HG02798 (cell line): Measurements from ENCODE around the gene NPHP4.
"Not testable (repeated sequence)": the region's sequence is repeated elsewhere in the genome, so short reads cannot be mapped to it uniquely, and the experiment has no call there.

ENCODE experiments used
- ATAC-seq: cut with Tn5 transposase; IDR thresholded peaks from one replicate; pipeline ENCODE4 v1.9.1; 2021; ENCODE audit warnings: mild to moderate bottlenecking; ENCODE audit not compliant: unreplicated experiment, poor library complexity

Gene NPHP4

DNA sequence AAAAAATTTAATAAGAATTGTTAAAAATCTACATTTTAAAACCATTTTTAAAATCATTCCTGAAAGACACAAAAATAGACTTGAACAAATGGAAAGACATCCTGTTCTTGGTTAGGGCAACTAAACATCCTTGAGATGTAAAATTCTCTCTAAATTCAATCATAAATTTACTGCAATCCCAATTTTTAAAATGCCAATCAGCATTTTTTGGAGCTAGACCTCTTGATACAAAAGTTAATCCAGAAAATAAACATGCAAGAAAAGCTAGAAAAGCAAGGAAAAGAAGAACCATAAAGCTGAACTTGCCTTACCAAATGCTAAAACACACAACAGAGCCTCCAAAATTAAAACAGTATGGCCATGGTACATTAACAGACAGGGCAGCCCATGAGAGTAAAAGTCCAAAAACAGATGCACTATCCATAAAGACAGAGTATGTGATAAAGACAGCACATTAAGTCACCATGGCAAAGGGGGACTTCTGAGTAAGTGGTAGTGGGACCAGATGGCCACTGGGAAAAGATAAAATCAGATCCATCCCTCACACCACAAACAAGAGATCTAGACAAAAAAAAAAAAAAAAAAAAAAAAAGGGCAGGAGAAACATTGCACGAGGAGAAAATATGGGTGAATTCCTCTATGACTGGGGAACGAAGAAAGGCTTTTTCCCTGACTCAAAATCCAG lies 51.4 kb downstream of the NPHP4 start:
- no peak for ATAC-seq

DNA sequence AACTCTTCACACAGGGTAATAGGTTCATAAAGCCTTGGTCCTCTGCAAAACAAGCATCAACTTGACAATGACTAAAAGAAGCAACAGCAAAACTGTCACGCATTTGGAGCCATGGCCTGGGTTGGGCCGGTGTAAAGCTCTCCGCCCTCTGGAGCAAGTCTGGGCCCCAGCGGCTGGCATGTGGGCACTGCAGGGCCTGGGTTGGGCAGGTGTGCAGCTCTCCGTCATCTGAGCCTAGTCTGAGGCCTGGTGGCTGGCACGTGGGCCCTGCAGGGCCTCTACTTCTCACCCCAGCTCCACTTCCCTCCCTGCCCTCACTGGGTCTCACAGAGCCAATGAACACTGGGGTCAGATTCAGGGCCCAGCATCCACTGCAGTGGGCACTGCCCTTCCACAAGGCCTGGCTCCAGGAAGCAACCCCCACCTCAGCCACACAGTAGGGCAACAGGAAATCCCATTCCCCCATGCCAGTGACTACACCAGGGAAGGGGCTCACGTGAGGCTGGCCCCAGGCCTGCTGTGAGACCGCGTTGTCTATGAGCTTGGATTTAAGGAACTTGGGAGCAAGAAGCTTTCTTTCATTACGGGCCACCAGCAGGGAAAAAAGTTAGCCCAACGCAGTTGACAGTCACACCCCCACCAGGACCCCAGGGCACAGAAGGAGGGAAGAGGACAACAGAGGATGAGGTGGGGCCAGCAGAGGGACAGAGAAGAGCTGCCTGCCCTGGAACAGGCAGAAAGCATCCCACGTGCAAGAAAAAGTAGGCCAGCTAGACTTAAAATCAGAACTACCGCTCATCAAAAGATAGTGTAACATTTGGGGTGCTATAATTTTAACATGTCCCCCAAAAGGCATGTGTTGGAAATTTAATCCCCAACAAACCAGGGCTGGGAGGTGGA lies 52.7 kb downstream of the NPHP4 start:
- no peak for ATAC-seq

DNA sequence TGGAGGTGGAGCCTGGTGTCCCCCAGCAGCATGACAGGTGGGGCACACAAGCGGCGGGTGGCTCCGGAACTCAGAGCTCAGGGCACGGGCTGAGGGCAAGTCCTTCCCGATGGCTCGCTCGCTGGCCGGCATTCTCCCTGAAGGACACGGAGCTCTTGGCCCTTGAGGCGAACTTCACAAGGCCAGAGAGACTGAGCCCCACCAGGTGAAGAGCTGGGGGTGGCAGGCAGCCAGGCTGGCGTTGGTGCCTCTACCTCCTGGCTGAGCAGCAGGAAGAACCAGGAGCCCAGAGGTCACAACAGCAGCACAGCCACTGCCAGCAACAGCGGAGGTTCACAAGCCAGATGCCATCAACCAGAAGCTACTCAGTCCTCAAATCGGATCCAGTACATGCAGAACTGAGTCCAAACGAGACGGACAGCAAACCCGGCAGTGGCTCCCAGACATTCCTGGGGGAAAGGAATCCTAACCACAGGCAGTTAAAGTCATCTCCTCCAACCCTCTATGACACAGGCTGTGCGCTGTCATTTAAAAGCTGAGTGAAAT lies 54.1 kb downstream of the NPHP4 start:
- ATAC-seq: no peak

DNA sequence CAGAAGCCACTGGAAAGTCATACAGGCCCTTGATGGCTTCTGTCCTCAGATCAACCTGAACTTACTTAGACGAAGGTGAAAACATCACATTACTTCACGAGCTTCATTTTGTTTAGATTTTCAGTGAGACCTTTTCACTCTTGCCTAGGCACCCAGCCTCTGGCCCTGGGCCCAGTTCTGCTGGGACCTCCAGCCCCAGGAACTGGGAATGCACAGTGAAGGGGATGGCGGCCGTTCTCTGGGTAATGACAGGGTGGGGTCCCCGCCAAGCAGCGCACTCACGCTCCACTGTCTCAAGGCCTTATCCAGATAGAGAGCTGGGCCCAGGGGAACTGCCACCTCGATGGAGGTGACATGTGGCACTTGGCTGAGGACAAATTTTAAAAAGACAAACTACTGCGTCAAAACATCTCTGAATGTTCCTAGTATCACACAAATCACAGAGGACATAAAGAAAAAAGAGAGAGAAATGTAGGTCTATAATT lies 54.8 kb downstream of the NPHP4 start:
- ATAC-seq: no peak

DNA sequence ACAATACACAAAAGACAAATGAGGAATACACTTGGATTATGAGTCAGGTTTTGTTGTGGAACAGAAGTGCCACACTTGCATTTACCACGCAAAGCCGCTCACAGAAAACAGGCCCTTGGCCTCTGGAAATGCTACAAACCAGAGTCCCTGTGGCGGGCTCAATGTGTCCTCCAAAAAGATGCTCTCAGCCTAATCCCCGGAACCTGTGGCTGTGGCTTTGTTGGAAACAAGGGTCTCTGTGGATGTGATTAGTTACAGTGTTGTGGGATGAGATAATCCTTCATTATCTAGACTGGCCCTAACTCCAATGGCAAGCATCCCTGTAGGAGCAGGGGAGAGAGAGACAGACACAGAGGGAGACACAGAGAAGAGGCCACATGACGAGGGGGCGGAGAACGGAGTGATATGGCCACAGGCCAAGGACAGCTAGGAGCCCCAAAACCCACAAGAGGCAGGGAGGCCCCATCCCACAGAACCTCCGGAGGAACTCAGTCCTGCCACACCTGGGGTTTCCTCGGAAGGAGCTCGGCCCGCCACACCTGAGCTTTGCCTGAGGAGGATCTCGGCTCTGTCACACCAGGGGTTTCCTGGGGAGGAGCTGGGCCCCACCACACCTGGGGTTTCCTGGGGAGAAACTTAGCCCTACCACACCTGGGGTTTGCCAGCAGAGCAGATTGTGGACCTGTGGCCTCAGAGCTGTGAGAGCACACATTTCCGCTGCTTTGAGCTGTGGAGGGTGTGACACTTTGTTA lies 55.4 kb downstream of the NPHP4 start:
- ATAC-seq: no peak

DNA sequence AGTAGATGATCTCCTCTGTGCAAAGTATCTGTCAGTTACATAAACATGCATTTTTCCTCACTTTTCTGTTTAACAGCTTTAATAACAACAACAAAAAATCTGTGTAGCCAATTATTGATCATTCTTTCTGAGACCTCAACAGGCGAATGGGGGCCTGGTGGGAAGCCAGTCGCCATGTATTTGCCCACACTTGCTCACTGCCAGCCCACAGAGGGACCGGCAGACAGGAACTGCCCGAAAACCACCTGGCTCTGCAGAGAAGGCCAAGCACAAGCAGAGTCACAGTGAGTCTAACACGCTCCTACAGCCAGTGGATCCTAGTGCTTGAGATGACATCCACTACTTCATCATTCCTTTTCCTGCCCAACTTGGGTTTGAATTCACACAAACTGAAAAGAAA lies 56.1 kb downstream of the NPHP4 start:
- no peak for ATAC-seq

DNA sequence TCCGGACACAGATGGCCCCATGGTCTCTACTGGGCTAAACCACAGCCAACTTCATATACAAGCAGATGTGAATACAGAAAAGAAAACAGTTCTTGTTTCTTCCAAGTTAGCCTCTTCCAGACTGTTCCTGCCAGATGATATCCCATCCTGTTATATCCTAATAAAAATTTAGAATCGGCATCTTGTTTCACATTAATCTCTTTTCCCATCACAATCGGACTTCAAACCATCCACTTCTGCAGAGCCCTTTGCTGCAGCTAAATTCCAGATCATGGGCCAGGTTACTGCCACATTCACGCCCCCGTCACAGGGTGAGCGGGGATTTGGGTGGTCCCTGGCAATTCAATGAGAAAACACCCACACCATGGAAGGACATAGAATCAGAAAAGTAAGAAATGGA lies 57.2 kb downstream of the NPHP4 start:
- no peak for ATAC-seq

DNA sequence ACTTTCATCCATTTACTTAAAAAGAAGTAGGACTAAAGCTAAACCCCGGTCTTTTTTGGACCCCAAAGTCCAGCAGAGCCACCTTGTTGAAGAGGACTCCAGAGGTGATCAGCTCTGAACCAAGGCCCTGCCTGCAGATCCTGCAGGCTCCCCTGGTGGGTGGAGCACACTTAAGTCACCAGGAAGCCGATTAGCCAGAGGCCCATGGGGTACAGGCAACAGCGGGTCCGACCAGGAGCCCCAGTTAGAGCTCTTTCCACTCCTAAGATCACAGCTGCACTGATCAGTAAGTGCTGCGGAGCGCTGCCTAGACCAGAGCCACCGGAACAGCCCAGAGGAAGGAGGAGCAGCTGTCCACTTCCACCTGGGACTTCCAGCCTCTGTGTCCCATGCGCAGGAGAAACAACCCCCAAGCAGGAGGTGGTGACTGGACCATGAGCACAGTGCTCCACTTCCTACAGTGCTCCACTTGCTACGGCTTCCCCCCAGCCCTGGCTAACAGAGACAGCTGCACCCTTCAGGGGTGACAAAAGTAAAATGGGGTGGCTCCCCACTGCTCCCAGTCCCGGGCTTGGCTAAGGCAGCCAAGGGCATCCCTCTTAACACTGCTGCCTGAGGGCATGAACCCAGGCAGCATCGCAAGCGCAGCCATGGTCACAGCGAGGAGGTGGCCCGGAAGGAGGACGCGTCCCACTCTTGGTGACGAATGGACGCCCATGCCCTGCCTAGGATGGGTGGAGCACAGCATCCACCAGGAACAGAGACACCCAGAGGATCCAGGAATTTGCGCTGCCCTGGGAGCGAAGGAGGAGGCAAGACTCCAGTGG lies 58.0 kb downstream of the NPHP4 start:
- no peak for ATAC-seq

DNA sequence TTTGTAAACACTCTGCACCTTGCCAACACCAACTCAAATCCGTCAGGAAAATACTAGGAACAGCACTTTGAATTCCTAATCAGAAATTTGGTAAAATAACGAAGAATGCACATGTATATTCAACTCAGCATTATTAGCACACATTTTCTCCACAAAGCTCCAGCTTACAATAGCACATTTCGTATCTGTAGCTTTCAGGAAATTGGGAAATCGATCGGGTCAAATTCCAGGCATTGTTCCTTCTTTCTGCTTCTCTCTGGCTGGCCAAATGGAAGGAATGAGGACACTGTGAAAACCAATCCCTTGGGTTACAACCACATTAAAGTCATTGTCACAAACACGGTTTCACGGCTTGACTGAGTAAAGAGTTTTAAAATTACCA lies 58.6 kb downstream of the NPHP4 start:
- ATAC-seq: no peak

DNA sequence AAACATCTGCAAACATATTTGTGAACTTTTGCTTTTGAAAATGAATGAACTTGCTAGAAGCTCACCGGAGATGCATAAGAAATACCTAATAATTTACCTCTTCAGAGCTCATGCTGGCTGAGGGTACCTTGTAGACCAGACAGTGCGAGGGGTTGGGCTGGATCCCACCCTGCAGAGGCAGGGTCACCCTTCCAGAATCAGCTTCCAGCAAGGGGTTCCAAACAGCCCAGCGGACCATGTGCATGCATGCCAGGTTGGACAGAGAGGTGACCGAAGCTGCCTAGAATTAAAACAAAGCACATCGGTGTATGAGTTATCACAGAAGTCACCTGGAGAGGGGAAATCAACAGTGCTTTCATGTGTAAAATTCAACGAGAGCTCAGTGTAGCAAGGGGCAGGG lies 59.2 kb downstream of the NPHP4 start:
- no peak for ATAC-seq

DNA sequence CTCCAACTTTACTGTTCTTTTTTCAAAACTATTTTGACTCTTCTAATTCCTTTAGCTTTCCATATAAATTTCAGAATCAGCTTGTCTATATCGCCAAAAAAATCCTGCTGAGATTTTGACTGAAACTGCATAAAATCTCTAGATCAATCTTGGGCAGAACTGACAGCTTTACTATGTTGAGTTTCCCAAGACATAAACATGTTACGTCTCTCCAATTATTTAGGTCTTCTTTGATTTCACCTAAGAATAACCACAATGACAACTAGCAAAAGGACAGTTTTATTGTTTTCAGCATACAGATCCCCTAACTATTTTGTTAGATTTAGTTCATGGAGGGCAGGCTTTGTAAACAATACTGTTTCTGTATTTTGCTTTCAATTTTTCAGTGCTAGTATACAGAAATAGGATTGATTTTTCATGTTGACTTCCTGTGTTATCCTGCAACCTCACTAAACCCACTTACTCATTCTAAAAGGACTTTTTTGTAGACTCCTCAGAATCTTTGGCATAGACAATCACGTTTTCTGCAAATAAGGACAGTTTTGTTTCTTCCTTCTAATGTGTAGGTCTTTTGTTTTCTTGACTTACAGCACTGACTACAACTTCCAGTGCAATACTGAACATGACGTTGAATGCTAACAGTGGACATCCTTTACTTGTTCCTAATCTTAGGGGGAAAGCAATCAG lies 63.4 kb downstream of the NPHP4 start:
- no peak for ATAC-seq

DNA sequence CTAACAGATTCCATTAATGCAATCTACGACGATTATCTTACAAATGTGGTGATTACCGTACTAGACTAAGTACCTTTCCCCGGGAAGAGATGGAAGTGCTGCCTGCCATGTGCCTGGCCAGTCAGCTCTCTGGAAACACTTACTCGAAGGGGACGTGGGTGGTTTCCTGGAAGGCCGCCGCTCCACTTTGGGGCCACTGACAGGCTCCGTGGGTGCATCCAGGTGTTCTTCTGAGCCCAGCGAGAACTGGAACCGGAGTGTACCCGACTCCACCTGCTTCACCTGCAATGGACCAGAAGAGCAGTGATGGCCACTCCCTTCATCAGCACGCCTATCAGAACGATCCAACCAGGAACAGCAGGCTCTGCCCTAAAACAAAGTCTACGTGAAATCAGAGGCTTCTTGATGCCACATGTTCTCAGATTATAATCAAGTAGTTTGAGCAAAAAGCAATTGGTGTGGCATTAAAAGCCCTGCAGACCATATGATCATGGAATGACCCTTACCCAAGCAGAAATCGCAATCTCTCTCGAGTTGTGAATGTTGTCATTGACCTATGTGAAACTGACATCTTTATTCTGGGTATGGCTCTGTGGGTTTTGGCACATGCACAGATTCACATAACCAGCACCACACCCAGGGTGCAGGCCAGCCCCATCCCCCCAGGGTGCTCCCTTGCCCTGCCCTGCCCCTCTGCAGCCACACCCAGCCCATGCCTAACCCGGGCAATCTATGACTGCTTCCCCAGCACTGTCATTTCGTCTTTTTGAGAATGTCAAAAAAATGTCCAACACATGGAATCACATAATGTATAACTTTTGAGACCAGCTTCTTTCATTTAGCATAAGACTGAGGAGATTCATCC lies 64.5 kb downstream of the NPHP4 start:
- no peak for ATAC-seq

DNA sequence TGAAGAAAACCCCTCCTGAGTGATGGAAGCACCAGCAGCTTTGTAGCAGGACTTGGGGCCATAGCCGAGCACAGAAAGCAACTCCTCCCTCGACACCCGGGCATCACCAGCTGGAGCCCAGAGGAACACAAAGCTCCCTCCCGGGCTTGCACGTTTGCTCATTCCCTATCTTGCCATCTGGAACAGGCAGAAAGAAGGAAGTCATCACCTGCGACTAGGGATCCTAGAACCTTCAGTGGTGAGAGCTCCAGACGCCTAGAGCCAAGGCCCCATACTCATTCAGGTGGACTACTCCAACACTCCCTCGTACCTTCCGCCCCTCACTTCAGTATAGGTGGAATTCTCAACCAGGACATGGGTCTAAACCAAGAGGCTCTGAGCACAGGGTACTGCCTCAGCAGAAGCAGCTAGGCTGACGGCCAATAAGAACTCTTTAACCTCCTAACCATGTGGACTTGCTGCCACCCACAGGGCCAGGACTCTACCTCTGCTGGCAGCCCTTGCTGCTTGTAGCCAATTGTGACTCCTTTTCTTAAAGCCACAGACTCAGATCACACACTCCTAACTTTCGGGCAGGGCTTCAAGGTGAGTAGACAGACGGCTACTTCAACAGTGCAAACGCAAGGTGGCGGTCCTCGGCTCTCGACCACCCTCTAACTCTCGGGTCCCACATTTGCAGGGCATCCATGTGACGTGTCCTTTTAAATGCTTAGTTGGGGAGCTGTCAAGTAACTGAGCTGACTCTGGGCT lies 65.4 kb downstream of the NPHP4 start:
- ATAC-seq: no peak

DNA sequence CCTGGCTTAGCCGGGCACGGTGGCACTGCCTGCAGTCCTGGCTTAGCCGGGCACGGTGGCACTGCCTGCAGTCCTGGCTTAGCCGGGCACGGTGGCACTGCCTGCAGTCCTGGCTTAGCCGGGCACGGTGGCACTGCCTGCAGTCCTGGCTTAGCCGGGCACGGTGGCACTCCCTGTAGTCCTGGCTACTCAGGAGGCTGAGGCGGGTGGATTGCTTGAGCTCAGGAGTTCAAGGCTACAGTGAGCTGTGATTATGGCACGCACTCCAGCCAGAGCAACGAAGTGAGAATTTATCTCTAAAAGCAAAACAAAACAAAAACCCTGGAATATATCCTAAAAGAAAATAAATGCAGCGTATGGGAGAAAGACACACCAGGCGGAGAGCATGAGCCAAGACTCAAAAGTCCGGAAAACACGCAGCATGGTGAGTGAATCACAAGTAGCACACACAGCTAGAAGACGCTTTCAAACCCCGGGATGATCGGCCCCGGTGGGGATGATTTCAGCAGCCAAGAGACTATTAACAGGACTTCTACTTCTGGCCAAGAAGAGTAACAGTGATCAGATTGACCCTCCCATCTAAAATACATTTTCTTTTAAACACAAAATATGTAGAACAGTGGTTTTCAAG lies 69.4 kb downstream of the NPHP4 start:
- not testable (repeated sequence) for ATAC-seq

DNA sequence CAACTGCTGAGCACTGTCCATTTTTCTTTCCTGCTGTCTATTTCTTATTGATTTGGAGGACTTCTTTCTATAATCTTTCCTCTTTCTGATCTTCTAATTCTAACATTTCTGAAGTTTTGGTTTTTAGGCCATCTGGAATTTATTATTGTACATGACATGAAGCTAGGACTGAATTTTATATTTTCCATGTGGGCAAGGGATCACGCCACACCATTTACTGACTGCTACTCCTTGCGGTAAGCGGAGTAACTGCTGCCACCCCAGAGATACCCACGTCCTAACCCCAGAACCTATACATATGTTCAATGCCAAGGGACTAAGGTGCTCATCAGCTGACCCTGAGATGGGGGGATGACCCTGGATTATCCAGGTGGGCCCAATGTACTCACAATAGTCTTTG lies 70.6 kb downstream of the NPHP4 start:
- no peak for ATAC-seq

DNA sequence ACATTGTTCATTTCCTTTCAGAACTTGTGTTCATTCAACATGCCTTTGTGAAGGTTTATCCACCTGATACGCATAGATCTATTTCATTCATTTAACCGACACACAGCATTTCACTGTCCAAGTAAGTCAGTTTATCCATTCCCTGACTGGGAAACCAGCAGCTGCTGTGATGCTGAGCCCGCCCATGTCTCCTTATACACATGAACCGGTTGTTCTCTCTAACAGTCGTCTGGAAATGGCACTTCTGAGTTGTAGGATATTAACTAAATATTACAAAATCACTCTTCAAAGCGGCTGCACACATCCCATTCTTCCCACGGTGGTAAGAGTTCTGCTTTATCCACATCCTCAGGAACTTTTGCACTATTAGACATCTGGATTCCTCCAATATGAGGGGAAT lies 71.1 kb downstream of the NPHP4 start:
- no peak for ATAC-seq

DNA sequence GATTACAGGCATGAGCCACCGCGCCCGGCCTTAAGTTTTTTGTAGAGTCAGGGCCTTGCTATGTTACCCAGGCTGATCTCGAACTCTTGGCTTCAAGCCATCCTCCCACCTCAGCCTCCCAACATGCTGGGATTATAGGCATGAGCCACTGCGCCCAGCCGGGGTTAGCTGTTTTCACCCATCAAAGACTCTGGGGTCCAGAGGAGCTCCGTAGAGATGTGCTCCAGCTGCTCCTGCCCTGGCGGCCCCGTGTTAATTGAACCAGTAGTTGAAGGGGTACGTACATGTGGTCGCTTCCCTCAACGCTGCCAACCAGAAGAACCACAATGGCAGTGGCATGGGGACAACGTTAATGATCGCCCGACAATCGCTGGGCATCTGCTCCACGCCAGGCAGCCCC lies 72.0 kb downstream of the NPHP4 start:
- ATAC-seq: no peak
